Upper lobe of right lung (tissue), 1 donor: ENCODE data around the gene SLC2A4. TPM values are rescaled to one million over a fixed set of nuclear protein-coding genes. Genes with fewer than 3 reads are reported as not detected.

Experiments used
- ATAC-seq: fragments of 200-7000 bp; cut with Tn5 transposase; one replicate; pipeline ENCODE4 v1.9.1; 2020; ENCODE audit warnings: mild to moderate bottlenecking, moderate library complexity
- DNase-seq: peaks from one replicate; pipeline ENCODE4 v3.0.0-alpha.2; 2020
- H3K27ac ChIP-seq: fragments of 200-600 bp; one replicate; pipeline ENCODE4 v1.8.0; 2022
- H3K27me3 ChIP-seq: fragments of 200-600 bp; one replicate; pipeline ENCODE4 v1.8.0; 2022; ENCODE audit warnings: mild to moderate bottlenecking
- H3K36me3 ChIP-seq: fragments of 200-600 bp; one replicate; pipeline ENCODE4 v1.8.0; 2022
- H3K4me1 ChIP-seq: fragments of 200-600 bp; one replicate; pipeline ENCODE4 v1.8.0; 2022
- H3K4me3 ChIP-seq: fragments of 200-600 bp; one replicate; pipeline ENCODE4 v1.8.0; 2022; ENCODE audit warnings: mild to moderate bottlenecking
- H3K9me3 ChIP-seq: fragments of 200-600 bp; one replicate; pipeline ENCODE4 v1.8.0; 2022
- intact Hi-C: fragments of 100-400 bp; cut with DNase I; formaldehyde crosslinking; loops from one replicate; pipeline ENCODE4 v1.11.0; 2022
- total RNA-seq: library from RNA; stranded (reverse); fragmentation: NEBNext Ultra II Directional; extraction: Animal tissue kit (Norgen Biotek cat#: 25700); gene quantifications from one replicate; pipeline ENCODE4 v1.2.1, GENCODE V29; 2021
- TF ChIP-seq, protein P1 (sequence below): fragments of 200-600 bp; IDR thresholded peaks from one replicate; pipeline ENCODE4 v1.8.0; 2022; ENCODE audit warnings: antibody characterized with exemption
- donor health status: DM: no; HTN: yes; CAD: no; lungs with severe emphysema.

The SLC2A4 gene
- total RNA-seq, 1 donor from 2014 or later, result 1.6 TPM

- peaks cover 4% of the 10 kb centered on the region for H3K27me3 ChIP-seq
- H3K4me3 ChIP-seq, result peak overlapping the region; percentile 68
- no peaks in the 10 kb centered on the region for H3K9me3 ChIP-seq
- H3K36me3 ChIP-seq, result peaks cover 31% of the 10 kb centered on the region
- H3K27ac ChIP-seq, result peak overlapping the region; percentile 91
- peaks cover 25% of the 10 kb centered on the region for H3K4me1 ChIP-seq
- ATAC-seq (peak; percentile 74), DNase-seq (peak; percentile 93)
- TF ChIP-seq, protein P1, sequence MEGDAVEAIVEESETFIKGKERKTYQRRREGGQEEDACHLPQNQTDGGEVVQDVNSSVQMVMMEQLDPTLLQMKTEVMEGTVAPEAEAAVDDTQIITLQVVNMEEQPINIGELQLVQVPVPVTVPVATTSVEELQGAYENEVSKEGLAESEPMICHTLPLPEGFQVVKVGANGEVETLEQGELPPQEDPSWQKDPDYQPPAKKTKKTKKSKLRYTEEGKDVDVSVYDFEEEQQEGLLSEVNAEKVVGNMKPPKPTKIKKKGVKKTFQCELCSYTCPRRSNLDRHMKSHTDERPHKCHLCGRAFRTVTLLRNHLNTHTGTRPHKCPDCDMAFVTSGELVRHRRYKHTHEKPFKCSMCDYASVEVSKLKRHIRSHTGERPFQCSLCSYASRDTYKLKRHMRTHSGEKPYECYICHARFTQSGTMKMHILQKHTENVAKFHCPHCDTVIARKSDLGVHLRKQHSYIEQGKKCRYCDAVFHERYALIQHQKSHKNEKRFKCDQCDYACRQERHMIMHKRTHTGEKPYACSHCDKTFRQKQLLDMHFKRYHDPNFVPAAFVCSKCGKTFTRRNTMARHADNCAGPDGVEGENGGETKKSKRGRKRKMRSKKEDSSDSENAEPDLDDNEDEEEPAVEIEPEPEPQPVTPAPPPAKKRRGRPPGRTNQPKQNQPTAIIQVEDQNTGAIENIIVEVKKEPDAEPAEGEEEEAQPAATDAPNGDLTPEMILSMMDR, result no peak
- intact Hi-C loops, result no loop called here
Measured at GRCh38 chr17:7260651-7261378, 20.7 kb upstream of the SLC2A4 start.

DNA sequence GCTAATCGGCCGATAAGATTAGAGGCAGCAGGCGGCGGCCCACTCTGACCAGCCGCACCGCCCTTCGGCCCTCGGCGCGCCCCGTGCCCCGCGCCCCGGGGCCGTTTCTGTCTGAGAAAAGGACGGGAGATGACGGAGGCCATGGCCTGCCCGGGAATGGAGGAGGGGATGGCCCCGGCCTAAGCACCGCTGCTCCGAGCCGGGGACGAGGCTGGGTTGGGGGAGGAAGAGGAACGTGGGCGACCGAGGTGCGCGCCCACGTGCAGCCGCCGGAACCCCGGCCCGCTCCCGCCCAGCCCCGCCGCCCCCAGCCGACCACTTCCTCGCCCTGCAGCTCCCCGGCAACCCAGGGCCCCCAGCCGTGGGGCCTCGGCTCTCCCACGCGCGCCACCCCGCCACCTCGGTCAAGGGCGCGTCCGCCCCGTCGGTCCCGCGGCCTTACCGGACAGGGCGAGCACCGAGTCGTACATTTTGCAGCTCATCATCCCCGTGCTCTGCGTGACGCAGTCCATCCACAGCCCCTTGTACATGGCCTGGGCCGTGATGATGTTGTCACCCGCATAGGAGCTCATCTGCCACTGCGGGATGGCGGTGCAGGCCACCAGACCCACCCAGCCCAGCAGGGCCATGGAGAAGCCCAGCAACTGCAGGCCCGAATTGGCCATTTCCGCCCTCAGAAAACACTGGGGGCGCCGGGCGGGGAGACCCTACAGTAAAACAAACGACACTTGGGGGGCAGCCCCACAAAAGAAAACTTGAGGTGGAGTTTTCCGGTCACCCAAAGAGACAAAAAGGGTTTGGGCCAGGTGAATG, 19.9 kb upstream of the SLC2A4 start:
- Histone ChIP-seq H3K4me3 (peak overlapping the region; percentile 68), H3K4me1 (peaks cover 25% of the 10 kb centered on the region), H3K36me3 (peaks cover 23% of the 10 kb centered on the region), H3K27ac (peak overlapping the region; percentile 91), H3K9me3 (no peaks in the 10 kb centered on the region), H3K27me3 (peaks cover 4% of the 10 kb centered on the region)
- TF ChIP-seq, protein P1, result no peak
- peak; percentile 21 for ATAC-seq
- intact Hi-C loops, result no loop called here
- peak; percentile 79 for DNase-seq

- peak; percentile 80 for ATAC-seq
Measured at GRCh38 chr17:7262192-7262934, 19.2 kb upstream of the SLC2A4 start, which contains the start of gene CLDN7. TSS of gene CLDN7 (minus strand) at chr17:7262478. CDS start at chr17:7262043, 435 bp downstream.

DNA sequence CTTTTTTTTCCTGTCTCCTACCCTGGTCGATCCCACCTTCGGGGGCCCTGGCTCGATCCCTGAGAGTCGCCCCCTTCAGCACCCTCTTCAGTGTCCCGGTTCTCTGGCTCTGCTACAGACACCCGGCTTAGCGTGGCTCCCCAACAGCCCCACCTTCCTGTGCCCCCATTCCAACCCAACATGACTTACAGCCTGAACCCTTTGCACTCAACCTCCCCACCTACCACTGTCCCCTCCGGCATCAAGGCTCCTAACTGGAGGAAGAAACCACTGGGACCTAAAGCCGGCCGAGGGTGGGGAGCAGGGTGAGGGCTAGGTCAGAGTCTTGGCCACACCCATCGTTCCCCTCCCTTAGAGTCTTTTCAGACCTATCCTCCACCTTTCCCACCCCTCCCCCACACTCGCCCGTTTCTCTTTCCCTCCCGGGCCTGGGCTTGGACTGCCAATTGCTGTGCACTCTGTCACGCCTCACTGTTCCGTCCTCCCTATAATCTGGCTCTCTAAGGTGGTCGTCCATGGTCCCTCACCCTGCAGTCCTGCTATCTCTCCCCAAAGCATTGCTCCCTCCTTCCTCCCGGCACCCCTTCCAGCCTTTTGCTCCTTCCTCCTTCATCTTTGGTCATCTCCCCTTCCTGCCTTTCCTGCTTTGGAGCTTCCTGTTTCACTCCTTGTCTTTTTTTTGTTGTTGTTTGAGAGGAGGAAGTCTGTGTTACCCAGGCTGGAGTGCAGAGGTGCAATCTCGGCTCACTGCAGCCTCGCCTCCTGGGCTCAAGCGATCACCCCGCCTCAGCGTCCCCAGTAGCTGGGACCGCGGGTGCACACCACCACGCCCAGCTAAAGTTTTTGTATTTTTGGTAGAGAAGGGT, 18.4 kb upstream of the SLC2A4 start:
- intact Hi-C loops, result no loop called here
- Histone ChIP-seq H3K27ac (peak overlapping the region; percentile 91), H3K9me3 (no peaks in the 10 kb centered on the region), H3K27me3 (peaks cover 4% of the 10 kb centered on the region), H3K4me1 (peaks cover 25% of the 10 kb centered on the region), H3K4me3 (peak overlapping the region; percentile 68), H3K36me3 (peaks cover 9% of the 10 kb centered on the region)
- DNase-seq (peak; percentile 88), ATAC-seq (peak; percentile 48)
- TF ChIP-seq, protein P1, result no peak

More at GRCh38 chr17:7262192-7262934, 19.2 kb upstream of the SLC2A4 start, which contains the start of gene CLDN7:
- peaks cover 25% of the 10 kb centered on the region for H3K4me1 ChIP-seq
- H3K4me3 ChIP-seq, result peak within 1 kb of the TSS; percentile 68
- H3K36me3 ChIP-seq, result peaks cover 17% of the 10 kb centered on the region
- H3K27me3 ChIP-seq, result peaks cover 4% of the 10 kb centered on the region
- H3K27ac ChIP-seq, result peak within 1 kb of the TSS; percentile 91
- TF ChIP-seq, protein P1, result no peak
- DNase-seq, result peak; percentile 95
- intact Hi-C loops, result no loop called here
- H3K9me3 ChIP-seq, result no peaks in the 10 kb centered on the region

- ATAC-seq, result no peak
- Histone ChIP-seq H3K36me3 (peaks cover 3% of the 10 kb centered on the region), H3K27ac (peak overlapping the region; percentile 91), H3K27me3 (peaks cover 4% of the 10 kb centered on the region), H3K4me3 (peak overlapping the region; percentile 68), H3K9me3 (no peaks in the 10 kb centered on the region), H3K4me1 (peaks cover 24% of the 10 kb centered on the region)
- no peak for DNase-seq
- TF ChIP-seq, protein P1, result no peak
- intact Hi-C loops, result no loop called here
Measured at GRCh38 chr17:7263801-7264078, 17.8 kb upstream of the SLC2A4 start.
